ENCODE measurements around the gene CD1B.

The CD1B gene

DNA sequence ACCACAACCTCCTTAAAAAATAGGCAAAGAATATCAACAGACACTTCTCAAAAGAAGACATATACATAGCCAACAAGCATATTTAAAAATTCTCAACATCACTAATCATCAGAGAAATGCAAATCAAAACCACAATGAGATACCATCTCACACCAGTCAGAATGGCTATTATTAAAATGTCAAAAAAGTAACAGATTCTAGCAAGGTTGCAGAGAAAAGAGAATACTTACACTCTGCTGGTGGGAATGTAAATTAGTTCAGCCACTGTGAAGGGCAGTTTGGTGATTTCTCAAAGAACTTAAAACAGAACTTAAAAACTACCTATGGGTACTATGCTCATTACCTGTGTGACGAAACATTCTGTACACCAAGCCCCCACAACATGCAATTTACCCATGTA lies 20.7 kb downstream of the CD1B start:
- no peaks in the 10 kb centered on the region for H3K27me3 ChIP-seq
- no peaks in the 10 kb centered on the region for H3K4me1 ChIP-seq
- H3K9me3 ChIP-seq, result no peaks in the 10 kb centered on the region
- no peak overlapping the region for H3K4me3 ChIP-seq (ENCODE audit: low read depth, low read length)
- no peak for DNase-seq
- no peaks in the 10 kb centered on the region for H3K36me3 ChIP-seq
- TF ChIP-seq, protein P1, sequence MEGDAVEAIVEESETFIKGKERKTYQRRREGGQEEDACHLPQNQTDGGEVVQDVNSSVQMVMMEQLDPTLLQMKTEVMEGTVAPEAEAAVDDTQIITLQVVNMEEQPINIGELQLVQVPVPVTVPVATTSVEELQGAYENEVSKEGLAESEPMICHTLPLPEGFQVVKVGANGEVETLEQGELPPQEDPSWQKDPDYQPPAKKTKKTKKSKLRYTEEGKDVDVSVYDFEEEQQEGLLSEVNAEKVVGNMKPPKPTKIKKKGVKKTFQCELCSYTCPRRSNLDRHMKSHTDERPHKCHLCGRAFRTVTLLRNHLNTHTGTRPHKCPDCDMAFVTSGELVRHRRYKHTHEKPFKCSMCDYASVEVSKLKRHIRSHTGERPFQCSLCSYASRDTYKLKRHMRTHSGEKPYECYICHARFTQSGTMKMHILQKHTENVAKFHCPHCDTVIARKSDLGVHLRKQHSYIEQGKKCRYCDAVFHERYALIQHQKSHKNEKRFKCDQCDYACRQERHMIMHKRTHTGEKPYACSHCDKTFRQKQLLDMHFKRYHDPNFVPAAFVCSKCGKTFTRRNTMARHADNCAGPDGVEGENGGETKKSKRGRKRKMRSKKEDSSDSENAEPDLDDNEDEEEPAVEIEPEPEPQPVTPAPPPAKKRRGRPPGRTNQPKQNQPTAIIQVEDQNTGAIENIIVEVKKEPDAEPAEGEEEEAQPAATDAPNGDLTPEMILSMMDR (IDR thresholded peaks at IDR 0.05; ENCODE audit: low read depth, low read length), result no peak

DNA sequence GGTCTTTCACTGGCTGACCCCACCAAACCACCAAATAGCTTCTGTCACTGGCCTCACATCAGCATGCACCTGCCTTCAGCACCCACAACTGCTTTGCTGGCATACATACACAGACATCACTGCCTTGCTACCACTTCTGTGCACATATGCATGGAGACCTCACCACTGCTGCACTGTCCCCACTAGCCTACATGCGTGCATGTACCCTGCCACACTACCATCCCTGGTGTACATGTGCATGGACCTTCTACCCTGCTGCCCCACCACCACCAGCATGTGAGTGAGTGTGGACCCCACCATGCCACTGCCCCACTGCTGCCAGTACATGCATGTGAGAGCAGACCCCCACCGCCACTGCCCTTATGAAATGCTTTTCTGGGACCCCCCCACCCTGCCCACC lies 35.5 kb downstream of the CD1B start:
- TF ChIP-seq, protein P1 (IDR thresholded peaks at IDR 0.05; ENCODE audit: low read depth, low read length), result no peak
- Histone ChIP-seq H3K9me3 (peaks cover 3% of the 10 kb centered on the region), H3K27me3 (no peaks in the 10 kb centered on the region), H3K4me3 (ENCODE audit: low read depth, low read length) (no peak overlapping the region), H3K36me3 (no peaks in the 10 kb centered on the region), H3K4me1 (no peaks in the 10 kb centered on the region)
- DNase-seq, result no peak

DNA sequence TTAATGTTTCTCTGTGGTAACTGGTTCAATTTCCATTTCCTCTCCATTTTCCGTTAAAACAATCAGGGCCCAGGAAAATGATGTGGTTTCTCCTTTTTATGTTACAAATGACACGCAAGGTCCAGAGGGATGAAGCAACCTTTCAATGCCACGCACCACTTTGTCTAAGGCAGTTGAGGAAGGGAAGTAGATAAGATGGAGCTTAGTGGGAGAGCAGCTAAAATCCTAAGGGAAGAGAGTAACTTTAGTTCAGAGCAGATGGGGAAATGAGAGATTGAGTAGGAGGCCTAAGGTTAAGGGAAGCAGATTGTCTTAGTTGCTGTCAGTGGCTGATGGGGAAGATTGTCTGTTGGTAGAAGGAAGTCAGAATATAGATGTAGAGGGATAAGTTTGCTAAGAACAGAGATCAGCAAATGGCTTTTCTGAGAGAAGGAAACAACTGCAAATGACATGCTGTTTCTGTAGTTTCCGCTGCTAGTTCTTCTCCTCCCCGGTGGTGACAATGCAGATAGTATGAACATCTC lies 40.9 kb downstream of the CD1B start:
- TF ChIP-seq, protein P1 (IDR thresholded peaks at IDR 0.05; ENCODE audit: low read depth, low read length), result no peak
- Histone ChIP-seq H3K9me3 (no peaks in the 10 kb centered on the region), H3K4me1 (no peaks in the 10 kb centered on the region), H3K4me3 (ENCODE audit: low read depth, low read length) (no peak overlapping the region), H3K36me3 (no peaks in the 10 kb centered on the region), H3K27me3 (no peaks in the 10 kb centered on the region)
- no peak for DNase-seq

DNA sequence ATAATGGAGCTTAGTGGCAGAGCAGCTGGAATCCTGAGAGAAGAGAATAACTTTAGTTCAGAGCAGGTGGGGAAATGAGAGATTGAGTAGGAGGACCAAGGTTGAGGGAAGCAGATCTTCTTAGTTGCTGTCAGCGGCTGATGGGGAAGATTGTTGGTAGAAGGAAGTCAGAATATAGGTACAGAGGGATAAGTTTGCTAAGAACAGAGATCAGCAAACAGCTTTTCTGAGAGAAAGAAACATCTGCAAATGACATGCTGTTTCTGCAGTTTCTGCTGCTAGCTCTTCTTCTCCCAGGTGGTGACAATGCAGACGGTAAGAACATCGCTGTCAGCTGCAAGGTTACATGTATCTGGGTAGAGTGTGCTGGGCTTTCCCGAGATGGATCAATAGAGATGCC lies 41.5 kb downstream of the CD1B start, which contains the start of gene CD1C:
Gene CD1C (plus strand): TSS at position 113 of the 400 bp plus-strand sequence. CDS start 142 bp downstream, at position 255.
- no peaks in the 10 kb centered on the region for H3K27me3 ChIP-seq
- no peaks in the 10 kb centered on the region for H3K9me3 ChIP-seq
- TF ChIP-seq, protein P1 (IDR thresholded peaks at IDR 0.05; ENCODE audit: low read depth, low read length), result no peak
- DNase-seq, result no peak
- no peaks in the 10 kb centered on the region for H3K36me3 ChIP-seq
- no peak within 1 kb of the TSS for H3K4me3 ChIP-seq (ENCODE audit: low read depth, low read length)
- no peaks in the 10 kb centered on the region for H3K4me1 ChIP-seq

DNA sequence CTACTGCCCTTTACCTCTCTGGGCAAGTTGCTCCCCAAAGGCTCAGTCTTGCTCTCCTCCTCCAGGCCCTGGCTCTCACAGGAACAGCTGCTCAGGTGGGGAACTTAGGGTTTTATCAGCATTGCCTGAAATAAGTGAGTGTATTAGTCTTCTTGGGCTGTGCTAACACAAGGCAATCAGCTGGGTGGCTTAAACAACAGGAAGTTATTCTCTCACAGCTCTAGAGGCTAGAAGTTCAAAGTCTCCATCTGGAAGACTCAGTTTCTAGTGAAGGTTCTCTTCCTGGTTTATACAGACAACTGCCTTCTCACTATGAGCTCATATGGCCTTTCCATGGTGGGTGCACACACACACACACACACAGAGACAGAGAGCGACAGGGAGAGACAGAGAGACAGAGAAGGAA lies 44.4 kb downstream of the CD1B start:
- TF ChIP-seq, protein P1 (IDR thresholded peaks at IDR 0.05; ENCODE audit: low read depth, low read length), result no peak
- Histone ChIP-seq H3K4me1 (no peaks in the 10 kb centered on the region), H3K36me3 (no peaks in the 10 kb centered on the region), H3K9me3 (no peaks in the 10 kb centered on the region), H3K4me3 (ENCODE audit: low read depth, low read length) (no peak overlapping the region), H3K27me3 (no peaks in the 10 kb centered on the region)
- no peak for DNase-seq

DNA sequence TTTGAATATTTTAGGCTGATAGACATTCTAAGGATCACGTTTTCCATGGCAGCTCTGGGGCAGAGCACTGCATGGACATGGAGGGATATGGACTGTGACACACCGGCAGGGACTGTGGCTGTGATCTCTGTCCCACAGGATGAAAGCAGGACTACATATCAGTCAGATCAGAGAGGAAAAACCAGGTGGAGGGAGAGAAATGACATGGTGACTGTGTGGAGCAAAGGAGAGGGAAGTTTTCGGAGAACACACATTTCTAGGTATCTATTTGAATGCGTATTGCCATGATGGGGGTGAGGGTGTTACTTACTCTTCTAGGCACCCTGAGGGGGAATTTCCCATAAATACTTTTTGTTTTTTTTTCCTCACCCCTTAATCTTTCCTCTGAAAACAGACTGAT lies 44.8 kb downstream of the CD1B start:
- no peaks in the 10 kb centered on the region for H3K9me3 ChIP-seq
- no peaks in the 10 kb centered on the region for H3K36me3 ChIP-seq
- H3K4me3 ChIP-seq (ENCODE audit: low read depth, low read length), result no peak overlapping the region
- DNase-seq, result no peak
- H3K27me3 ChIP-seq, result no peaks in the 10 kb centered on the region
- TF ChIP-seq, protein P1 (IDR thresholded peaks at IDR 0.05; ENCODE audit: low read depth, low read length), result no peak
- no peaks in the 10 kb centered on the region for H3K4me1 ChIP-seq

Data from BE2C (cell line).